ENCODE measurements around the gene QSOX1. TPM values are rescaled to one million over a fixed set of nuclear protein-coding genes. Genes with fewer than 3 reads are reported as not detected.

Gene QSOX1
- total and polyA plus RNA-seq, 9 of the 15 experiments (the other 6 are each of a cell fraction or from before 2014, with no cell fraction given) = 4.0 to 53.1 (median 15.0) TPM

DNA sequence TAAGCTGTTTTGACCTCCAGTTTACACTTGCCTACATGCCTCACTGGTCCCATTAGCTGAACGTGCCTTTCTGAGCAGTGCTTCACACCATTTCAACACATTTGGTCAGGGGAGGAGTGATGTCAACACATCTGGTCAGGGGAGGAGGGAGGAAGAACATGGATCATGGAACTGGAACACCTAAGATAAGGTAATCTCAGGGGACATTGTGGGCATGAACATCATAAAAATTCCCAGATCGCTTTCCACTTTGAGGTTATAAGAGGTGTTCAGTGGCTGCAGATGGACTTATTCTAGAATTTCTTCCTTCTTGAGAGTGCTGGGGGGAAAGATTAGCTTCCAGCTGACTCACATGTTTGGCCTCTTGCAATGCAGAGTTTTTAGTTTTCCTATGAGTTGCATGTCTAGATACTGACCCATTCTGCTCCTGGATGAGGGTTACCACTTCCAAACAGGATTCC is 2.0 kb downstream of the QSOX1 start (continued):
- TF ChIP-seq, protein P1, sequence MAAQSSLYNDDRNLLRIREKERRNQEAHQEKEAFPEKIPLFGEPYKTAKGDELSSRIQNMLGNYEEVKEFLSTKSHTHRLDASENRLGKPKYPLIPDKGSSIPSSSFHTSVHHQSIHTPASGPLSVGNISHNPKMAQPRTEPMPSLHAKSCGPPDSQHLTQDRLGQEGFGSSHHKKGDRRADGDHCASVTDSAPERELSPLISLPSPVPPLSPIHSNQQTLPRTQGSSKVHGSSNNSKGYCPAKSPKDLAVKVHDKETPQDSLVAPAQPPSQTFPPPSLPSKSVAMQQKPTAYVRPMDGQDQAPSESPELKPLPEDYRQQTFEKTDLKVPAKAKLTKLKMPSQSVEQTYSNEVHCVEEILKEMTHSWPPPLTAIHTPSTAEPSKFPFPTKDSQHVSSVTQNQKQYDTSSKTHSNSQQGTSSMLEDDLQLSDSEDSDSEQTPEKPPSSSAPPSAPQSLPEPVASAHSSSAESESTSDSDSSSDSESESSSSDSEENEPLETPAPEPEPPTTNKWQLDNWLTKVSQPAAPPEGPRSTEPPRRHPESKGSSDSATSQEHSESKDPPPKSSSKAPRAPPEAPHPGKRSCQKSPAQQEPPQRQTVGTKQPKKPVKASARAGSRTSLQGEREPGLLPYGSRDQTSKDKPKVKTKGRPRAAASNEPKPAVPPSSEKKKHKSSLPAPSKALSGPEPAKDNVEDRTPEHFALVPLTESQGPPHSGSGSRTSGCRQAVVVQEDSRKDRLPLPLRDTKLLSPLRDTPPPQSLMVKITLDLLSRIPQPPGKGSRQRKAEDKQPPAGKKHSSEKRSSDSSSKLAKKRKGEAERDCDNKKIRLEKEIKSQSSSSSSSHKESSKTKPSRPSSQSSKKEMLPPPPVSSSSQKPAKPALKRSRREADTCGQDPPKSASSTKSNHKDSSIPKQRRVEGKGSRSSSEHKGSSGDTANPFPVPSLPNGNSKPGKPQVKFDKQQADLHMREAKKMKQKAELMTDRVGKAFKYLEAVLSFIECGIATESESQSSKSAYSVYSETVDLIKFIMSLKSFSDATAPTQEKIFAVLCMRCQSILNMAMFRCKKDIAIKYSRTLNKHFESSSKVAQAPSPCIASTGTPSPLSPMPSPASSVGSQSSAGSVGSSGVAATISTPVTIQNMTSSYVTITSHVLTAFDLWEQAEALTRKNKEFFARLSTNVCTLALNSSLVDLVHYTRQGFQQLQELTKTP (IDR thresholded peaks at IDR 0.05; ENCODE audit: low read depth in 1 of 2, partially characterized antibody in 2 of 2) = no peak
- TF ChIP-seq, protein P2, sequence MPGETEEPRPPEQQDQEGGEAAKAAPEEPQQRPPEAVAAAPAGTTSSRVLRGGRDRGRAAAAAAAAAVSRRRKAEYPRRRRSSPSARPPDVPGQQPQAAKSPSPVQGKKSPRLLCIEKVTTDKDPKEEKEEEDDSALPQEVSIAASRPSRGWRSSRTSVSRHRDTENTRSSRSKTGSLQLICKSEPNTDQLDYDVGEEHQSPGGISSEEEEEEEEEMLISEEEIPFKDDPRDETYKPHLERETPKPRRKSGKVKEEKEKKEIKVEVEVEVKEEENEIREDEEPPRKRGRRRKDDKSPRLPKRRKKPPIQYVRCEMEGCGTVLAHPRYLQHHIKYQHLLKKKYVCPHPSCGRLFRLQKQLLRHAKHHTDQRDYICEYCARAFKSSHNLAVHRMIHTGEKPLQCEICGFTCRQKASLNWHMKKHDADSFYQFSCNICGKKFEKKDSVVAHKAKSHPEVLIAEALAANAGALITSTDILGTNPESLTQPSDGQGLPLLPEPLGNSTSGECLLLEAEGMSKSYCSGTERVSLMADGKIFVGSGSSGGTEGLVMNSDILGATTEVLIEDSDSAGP (CRISPR knock-in tag; IDR thresholded peaks at IDR 0.05) = no peak
- TF ChIP-seq KLF1 (tag; IDR thresholded peaks at IDR 0.05) (no peak), RUNX1 (IDR thresholded peaks at IDR 0.05; ENCODE audit: low read depth) (no peak), FOXK2 (conservative IDR thresholded peaks at IDR 0.05 in 1 of 2, IDR thresholded peaks at IDR 0.05 in 1 of 2; ENCODE audit: low read depth in 2 of 2) (no peak), ZNF79 (CRISPR knock-in tag; IDR thresholded peaks at IDR 0.05; ENCODE audit: low read depth) (no peak), STAG1 (CRISPR knock-in tag; IDR thresholded peaks at IDR 0.05; ENCODE audit: borderline replicate concordance) (no peak), ZBTB8A (IDR thresholded peaks at IDR 0.05; ENCODE audit: partially characterized antibody) (no peak), NFIC (IDR thresholded peaks at IDR 0.05) (peak; percentile 50; the same call in 1 of the 2 replicates), ESRRB (CRISPR knock-in tag; IDR thresholded peaks at IDR 0.05; ENCODE audit: borderline replicate concordance) (no peak)
- TF ChIP-seq, protein P3, sequence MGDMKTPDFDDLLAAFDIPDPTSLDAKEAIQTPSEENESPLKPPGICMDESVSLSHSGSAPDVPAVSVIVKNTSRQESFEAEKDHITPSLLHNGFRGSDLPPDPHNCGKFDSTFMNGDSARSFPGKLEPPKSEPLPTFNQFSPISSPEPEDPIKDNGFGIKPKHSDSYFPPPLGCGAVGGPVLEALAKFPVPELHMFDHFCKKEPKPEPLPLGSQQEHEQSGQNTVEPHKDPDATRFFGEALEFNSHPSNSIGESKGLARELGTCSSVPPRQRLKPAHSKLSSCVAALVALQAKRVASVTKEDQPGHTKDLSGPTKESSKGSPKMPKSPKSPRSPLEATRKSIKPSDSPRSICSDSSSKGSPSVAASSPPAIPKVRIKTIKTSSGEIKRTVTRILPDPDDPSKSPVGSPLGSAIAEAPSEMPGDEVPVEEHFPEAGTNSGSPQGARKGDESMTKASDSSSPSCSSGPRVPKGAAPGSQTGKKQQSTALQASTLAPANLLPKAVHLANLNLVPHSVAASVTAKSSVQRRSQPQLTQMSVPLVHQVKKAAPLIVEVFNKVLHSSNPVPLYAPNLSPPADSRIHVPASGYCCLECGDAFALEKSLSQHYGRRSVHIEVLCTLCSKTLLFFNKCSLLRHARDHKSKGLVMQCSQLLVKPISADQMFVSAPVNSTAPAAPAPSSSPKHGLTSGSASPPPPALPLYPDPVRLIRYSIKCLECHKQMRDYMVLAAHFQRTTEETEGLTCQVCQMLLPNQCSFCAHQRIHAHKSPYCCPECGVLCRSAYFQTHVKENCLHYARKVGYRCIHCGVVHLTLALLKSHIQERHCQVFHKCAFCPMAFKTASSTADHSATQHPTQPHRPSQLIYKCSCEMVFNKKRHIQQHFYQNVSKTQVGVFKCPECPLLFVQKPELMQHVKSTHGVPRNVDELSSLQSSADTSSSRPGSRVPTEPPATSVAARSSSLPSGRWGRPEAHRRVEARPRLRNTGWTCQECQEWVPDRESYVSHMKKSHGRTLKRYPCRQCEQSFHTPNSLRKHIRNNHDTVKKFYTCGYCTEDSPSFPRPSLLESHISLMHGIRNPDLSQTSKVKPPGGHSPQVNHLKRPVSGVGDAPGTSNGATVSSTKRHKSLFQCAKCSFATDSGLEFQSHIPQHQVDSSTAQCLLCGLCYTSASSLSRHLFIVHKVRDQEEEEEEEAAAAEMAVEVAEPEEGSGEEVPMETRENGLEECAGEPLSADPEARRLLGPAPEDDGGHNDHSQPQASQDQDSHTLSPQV (IDR thresholded peaks at IDR 0.05) = no peak
- TF ChIP-seq, protein P4, sequence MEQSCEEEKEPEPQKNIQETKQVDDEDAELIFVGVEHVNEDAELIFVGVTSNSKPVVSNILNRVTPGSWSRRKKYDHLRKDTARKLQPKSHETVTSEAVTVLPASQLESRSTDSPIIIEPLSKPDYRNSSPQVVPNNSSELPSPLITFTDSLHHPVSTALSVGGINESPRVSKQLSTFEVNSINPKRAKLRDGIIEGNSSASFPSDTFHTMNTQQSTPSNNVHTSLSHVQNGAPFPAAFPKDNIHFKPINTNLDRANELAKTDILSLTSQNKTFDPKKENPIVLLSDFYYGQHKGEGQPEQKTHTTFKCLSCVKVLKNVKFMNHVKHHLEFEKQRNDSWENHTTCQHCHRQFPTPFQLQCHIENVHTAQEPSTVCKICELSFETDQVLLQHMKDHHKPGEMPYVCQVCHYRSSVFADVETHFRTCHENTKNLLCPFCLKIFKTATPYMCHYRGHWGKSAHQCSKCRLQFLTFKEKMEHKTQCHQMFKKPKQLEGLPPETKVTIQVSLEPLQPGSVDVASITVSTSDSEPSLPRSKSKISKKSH (CRISPR knock-in tag; IDR thresholded peaks at IDR 0.05) = no peak
- TF ChIP-seq, protein P5, sequence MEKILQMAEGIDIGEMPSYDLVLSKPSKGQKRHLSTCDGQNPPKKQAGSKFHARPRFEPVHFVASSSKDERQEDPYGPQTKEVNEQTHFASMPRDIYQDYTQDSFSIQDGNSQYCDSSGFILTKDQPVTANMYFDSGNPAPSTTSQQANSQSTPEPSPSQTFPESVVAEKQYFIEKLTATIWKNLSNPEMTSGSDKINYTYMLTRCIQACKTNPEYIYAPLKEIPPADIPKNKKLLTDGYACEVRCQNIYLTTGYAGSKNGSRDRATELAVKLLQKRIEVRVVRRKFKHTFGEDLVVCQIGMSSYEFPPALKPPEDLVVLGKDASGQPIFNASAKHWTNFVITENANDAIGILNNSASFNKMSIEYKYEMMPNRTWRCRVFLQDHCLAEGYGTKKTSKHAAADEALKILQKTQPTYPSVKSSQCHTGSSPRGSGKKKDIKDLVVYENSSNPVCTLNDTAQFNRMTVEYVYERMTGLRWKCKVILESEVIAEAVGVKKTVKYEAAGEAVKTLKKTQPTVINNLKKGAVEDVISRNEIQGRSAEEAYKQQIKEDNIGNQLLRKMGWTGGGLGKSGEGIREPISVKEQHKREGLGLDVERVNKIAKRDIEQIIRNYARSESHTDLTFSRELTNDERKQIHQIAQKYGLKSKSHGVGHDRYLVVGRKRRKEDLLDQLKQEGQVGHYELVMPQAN (IDR thresholded peaks at IDR 0.05; ENCODE audit: borderline replicate concordance) = no peak

Data from K562 (cell line).